Heart right ventricle (tissue), 16 donors: Measurements from ENCODE around the gene GYPC. TPM values are rescaled to one million over a fixed set of nuclear protein-coding genes. Genes with fewer than 3 reads are reported as not detected.

Experiments
- ATAC-seq, 8 donors: fragments of 200-7000 bp; cut with Tn5 transposase; one replicate each; pipeline ENCODE4 v1.9.1; 2020; ENCODE audit warnings: mild to moderate bottlenecking in 8 of 8, moderate library complexity in 8 of 8, moderate number of reproducible peaks in 1 of 8
- DNase-seq, 2 donors: peaks; one replicate each; pipeline ENCODE4 v3.0.0-alpha.2; 2020
- H3K27ac ChIP-seq, 10 donors: fragments of 200-600 bp; sonication (generic) in 2 of 10; one replicate each; pipeline versions ENCODE4 v1.5.0 to v1.8.0; 2020 to 2022; ENCODE audit warnings: mild to moderate bottlenecking in 3 of 10
- H3K27me3 ChIP-seq, 7 donors: fragments of 200-600 bp; one replicate each; pipeline ENCODE4 v1.8.0; 2021 to 2022; ENCODE audit warnings: mild to moderate bottlenecking in 2 of 7
- H3K36me3 ChIP-seq, 9 donors: fragments of 200-600 bp; sonication (generic) in 1 of 9; one replicate each; pipeline versions ENCODE4 v1.5.0 to v1.8.0; 2020 to 2022; ENCODE audit warnings: mild to moderate bottlenecking in 2 of 9
- H3K4me1 ChIP-seq, 9 donors: fragments of 200-600 bp; sonication (generic) in 1 of 9; one replicate each; pipeline versions ENCODE4 v1.5.0 to v1.8.0; 2020 to 2022; ENCODE audit warnings: mild to moderate bottlenecking in 4 of 9
- H3K4me3 ChIP-seq, 10 donors: fragments of 200-600 bp; sonication (generic) in 2 of 10; one replicate each; pipeline versions ENCODE4 v1.5.0 to v1.8.0; 2020 to 2022; ENCODE audit warnings: mild to moderate bottlenecking in 7 of 10, moderate library complexity in 2 of 10
- H3K9me3 ChIP-seq, 11 donors: fragments of 200-600 bp in 10 of 11; sonication (generic) in 2 of 11; one replicate each; pipeline versions ENCODE4 v1.5.0 to v1.8.0; 2013 to 2022; ENCODE audit warnings: mild to moderate bottlenecking in 2 of 11, control low read depth in 1 of 11, moderate library complexity in 1 of 11
- WGBS, 2 donors: extraction: QIAGEN DNeasy Blood & Tissue Kit; methylation state at CpG; one replicate each; pipeline ENCODE4 v1.1.7; 2013; ENCODE audit warnings: inconsistent platforms in 1 of 2; 5-methylcytosine and 5-hydroxymethylcytosine counted together
- intact Hi-C, 10 donors: fragments of 100-400 bp; cut with DNase I; formaldehyde crosslinking; loops; one replicate each; pipeline versions ENCODE4 v1.11.1 to v1.14.2; 2022
- long read RNA-seq, 3 donors: library from polyadenylated mRNA; unstranded; transcript quantifications; one replicate each; pipeline ENCODE4 v2.0.0, GENCODE V29; 2020 to 2021
- polyA plus RNA-seq, 2 donors: library from polyadenylated mRNA; stranded (reverse); fragments of 200-250 nt; gene quantifications; one replicate each; pipeline ENCODE4 v1.2.3, GENCODE V29; 2013
- total RNA-seq, 10 donors: library from RNA; stranded (reverse); fragmentation: NEBNext Ultra II Directional in 3 of 10; extraction: Animal tissue kit (Norgen Biotek cat#: 25700) in 3 of 10; gene quantifications; one replicate each; pipeline versions ENCODE4 v1.2.1 to v1.2.4, GENCODE V29; 2021 to 2023
- TF ChIP-seq, protein P1 (sequence below), 9 donors: fragments of 200-600 bp; sonication (generic) in 2 of 9; IDR thresholded peaks; one replicate each; pipeline versions ENCODE4 v1.5.0 to v1.8.0; 2021 to 2022; ENCODE audit warnings: antibody characterized with exemption in 9 of 9, mild to moderate bottlenecking in 5 of 9, moderate library complexity in 1 of 9
- donor health status: Arrhythmogenic right ventricular cardiomyopathy.
- donor health status: ischemic (EF 13 %, LVEDD 7.1; RV severe dilation, severe dysfunction).
- donor health status: healthy with polysubstance abuse.
- donor health status: DM: no; HTN: yes; CAD: no.
- donor health status: DM: no; HTN: no; CAD: no.
- donor health status: ischemic (EF 25% LVEDD 6.9; RV normal size, moderate dysfunction).
- donor health status: ischemic (EF 25% LVEDD 5.7; RV mildly dilated, moderate dysfunction).
- donor health status: healthy.
- donor health status: DM: yes; HTN: yes; CAD: no.
- donor health status: Ischemic cardiomyopathy.
- donor health status: ischemic (EF 35%, LVEDD 5.7; RV mildly dilated, moderate dysfunction).
- donor health status: nonischemic (EF 11% LVEDD 7.7; RV severe dilation, severe dysfunction).
- donor health status: DM: yes; HTN: yes; CAD: no.
- donor health status: PGD.
- donor health status: ischemic (EF 29% LVEDD 5.4; RV normal size, mild dysfunction).
- donor health status: nonischemic (EF 23%, LVEDD 6.1; RV moderate dilation, normal function).

The GYPC gene, protein sequence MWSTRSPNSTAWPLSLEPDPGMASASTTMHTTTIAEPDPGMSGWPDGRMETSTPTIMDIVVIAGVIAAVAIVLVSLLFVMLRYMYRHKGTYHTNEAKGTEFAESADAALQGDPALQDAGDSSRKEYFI
- 100 to 1,000 TPM in 9 of 10 donors, 10 to 100 TPM in 1; 80.3 to 176 (median 123) TPM for total RNA-seq
- 100 to 1,000 TPM; 146 to 408 TPM for polyA plus RNA-seq
- long read RNA-seq, donor 1, transcript GYPC-201 (4 exons, 1,246 nt): major isoform, 49 of 74 reads
- long read RNA-seq, donor 1, partial matches to known transcripts: 19 of 74 reads
- long read RNA-seq, donor 1, other reads (novel, unspliced or antisense): 3 of 74 reads
- long read RNA-seq, donor 2, transcript GYPC-203 (3 exons, 932 nt): minor isoform, 9 of 83 reads
- long read RNA-seq, donor 2, transcript GYPC-201 (4 exons, 1,246 nt): major isoform, 46 of 83 reads
- long read RNA-seq, donor 2, partial matches to known transcripts: 26 of 83 reads
- long read RNA-seq, donor 2, other reads (novel, unspliced or antisense): 2 of 83 reads
- long read RNA-seq, donor 3, transcript GYPC-203 (3 exons, 932 nt): minor isoform, 5 of 82 reads
- long read RNA-seq, donor 3, transcript GYPC-201 (4 exons, 1,246 nt): major isoform, 68 of 82 reads
- long read RNA-seq, donor 3, partial matches to known transcripts: 5 of 82 reads
- long read RNA-seq, donor 3, other reads (novel, unspliced or antisense): 4 of 82 reads

DNA sequence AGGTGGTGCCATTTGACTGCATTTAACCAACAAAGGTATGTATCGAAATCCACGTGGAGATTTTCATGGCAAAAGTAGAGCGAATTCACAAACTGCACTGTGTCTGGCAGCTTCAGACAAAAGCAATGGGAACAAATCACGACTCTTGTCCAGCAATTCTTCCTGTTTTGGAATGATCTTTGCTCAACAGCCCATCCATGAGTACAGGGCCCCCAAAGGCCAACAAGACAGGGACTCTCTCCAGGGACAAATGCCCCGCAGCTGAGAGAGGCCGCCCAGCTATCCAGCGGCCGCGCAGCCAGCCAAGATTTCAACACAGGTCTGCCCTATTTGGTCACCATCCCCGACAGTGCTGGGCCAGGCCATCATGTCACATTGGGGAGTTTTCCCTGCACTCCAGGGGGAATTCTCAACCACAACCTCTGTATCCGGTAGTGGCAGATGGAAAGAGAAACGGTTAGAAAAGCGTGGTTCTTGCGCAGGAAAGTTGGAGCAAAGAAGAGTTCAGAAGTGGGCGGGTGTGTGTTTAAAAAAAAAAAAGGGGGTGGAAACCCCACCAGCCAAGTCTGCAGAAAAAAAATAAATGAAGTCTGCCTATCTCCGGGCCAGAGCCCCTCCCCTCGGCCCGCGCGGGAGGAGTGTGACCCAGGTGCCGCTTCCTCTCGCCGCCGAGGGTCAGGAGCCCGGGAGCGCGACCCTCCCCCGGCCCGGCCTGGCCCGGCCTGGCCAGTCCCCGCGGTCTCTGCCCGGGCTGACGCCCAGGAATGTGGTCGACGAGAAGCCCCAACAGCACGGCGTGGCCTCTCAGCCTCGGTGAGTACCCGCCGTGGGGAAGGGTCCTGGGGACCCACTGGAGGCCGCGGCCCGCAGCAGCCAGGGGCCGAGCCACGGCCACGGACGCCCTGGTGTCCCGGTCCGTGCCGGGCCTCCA is at the start of gene GYPC:
GYPC (plus strand) TSS at position 659 of the 931 bp plus-strand sequence; CDS start at position 765, 106 bp downstream.
- DNase-seq (peak; percentile 81 to 84), ATAC-seq (peak; percentile 50 to 81 (median 65))
- peak within 1 kb of the TSS; percentile 67 to 90 (median 77) for H3K4me3 ChIP-seq
- WGBS, 2 donors: 4 to 5% methylated on average over 51 of the region's 51 CpGs
- intact Hi-C loops: loop anchor here in 7 of 10 donors (1.0 to 10.0 kb wide), 10 partner anchors 42 to 122 kb away; no protein-coding TSS in a partner anchor
- H3K9me3 ChIP-seq: no peaks in the 10 kb centered on the region
- H3K4me1 ChIP-seq: peaks cover 18 to 57% (median 50%) of the 10 kb centered on the region in 9 donors
- H3K27ac ChIP-seq: peak within 1 kb of the TSS; percentile 96 to 100 (median 99)
- H3K27me3 ChIP-seq: no peaks in the 10 kb centered on the region
- TF ChIP-seq, protein P1, sequence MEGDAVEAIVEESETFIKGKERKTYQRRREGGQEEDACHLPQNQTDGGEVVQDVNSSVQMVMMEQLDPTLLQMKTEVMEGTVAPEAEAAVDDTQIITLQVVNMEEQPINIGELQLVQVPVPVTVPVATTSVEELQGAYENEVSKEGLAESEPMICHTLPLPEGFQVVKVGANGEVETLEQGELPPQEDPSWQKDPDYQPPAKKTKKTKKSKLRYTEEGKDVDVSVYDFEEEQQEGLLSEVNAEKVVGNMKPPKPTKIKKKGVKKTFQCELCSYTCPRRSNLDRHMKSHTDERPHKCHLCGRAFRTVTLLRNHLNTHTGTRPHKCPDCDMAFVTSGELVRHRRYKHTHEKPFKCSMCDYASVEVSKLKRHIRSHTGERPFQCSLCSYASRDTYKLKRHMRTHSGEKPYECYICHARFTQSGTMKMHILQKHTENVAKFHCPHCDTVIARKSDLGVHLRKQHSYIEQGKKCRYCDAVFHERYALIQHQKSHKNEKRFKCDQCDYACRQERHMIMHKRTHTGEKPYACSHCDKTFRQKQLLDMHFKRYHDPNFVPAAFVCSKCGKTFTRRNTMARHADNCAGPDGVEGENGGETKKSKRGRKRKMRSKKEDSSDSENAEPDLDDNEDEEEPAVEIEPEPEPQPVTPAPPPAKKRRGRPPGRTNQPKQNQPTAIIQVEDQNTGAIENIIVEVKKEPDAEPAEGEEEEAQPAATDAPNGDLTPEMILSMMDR (IDR thresholded peaks at IDR 0.05): no peak
- H3K36me3 ChIP-seq: peaks cover 0 to 10% (median 0%) of the 10 kb centered on the region in 9 donors

DNA sequence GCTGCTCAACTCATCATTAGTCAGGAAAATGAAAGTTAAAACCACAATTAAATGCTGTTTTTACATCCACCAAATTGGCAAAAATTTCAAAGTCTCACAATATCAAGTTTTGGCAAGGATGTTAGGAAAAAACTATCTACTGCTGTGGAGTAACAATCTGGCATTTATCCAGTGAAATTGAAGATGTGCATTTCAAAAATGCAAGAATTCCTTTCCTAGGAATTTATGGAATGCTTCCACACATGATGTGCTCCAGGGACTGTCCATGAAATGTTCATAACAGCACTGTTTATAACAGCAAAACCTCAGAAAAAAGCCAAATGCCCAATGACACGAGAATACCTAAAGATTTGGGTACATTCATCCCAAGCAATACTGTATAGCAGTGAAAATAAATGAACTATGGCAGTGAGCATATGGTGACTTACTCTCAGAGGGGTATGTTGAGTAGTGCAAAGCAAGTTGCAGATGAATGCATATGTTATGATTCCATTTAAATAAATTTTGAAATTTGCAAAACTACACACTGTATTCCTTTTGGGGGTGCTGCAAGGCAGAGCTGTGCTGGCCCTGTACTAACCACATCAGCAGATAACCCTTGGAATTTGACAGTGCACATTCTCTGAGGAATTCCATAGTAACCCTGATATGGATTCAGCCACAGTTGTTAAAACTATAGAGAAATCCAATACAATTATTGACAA is 41.3 kb upstream of the GYPC start:
- Histone ChIP-seq H3K9me3 (peaks cover 0 to 17% (median 4%) of the 10 kb centered on the region in 11 donors), H3K27me3 (no peaks in the 10 kb centered on the region), H3K36me3 (no peaks in the 10 kb centered on the region), H3K27ac (no peak overlapping the region), H3K4me1 (peaks cover 0 to 12% (median 5%) of the 10 kb centered on the region in 9 donors), H3K4me3 (no peak overlapping the region)
- 42 to 50% methylated on average over 1 of the region's 1 CpG for WGBS, 2 donors
- DNase-seq (no peak), ATAC-seq (no peak)
- intact Hi-C loops: no loop called here
- TF ChIP-seq, protein P1 (IDR thresholded peaks at IDR 0.05): peak in 1 of 9 donors; percentile 19

DNA sequence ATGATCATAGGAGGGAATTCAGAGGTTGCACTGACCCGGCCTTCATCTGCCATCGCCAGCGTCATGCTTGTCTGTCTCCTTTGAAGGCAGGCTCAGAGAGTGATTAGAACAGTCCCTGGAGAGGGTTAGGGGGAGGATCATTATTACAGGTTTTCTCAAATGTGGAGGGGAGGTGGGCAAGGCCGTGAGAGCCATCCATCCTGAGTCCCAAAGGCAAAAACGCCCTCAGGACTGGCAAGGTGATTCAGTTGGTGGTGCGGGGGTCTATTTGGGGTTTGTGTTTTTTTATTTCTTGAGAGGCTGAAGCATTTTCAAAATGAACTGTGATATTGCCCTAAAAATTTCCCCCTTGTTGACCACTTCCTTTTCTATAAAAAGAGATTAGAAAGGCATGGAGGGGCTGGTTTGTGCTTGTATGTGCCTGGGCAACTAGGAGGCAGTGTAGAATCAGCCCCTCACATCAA is 39.3 kb upstream of the GYPC start:
- no peak overlapping the region for H3K4me3 ChIP-seq
- ATAC-seq (no peak), DNase-seq (no peak)
- H3K4me1 ChIP-seq: peaks cover 0 to 12% (median 5%) of the 10 kb centered on the region in 9 donors
- H3K27ac ChIP-seq: no peak overlapping the region
- H3K36me3 ChIP-seq: no peaks in the 10 kb centered on the region
- intact Hi-C loops: no loop called here
- peaks cover 0 to 11% (median 5%) of the 10 kb centered on the region in 11 donors for H3K9me3 ChIP-seq
- 87 to 89% methylated on average over 6 of the region's 6 CpGs for WGBS, 2 donors
- TF ChIP-seq, protein P1 (IDR thresholded peaks at IDR 0.05): no peak
- no peaks in the 10 kb centered on the region for H3K27me3 ChIP-seq
